ENCODE results near the gene NKIRAS1.
"Not testable (repeated sequence)": the region's sequence is repeated elsewhere in the genome, so short reads cannot be mapped to it uniquely, and the experiment has no call there.

The NKIRAS1 gene

GRCh38 chr3:23870663-23871043 is 46.1 kb downstream of the NKIRAS1 start:
- DNase-seq (ENCODE audit: low read depth, low spot score), result not testable (repeated sequence)

GRCh38 chr3:23869977-23870662 is 46.7 kb downstream of the NKIRAS1 start:
- DNase-seq (ENCODE audit: low read depth, low spot score), result no peak

GRCh38 chr3:23867838-23868237 is 49.0 kb downstream of the NKIRAS1 start:
- DNase-seq (ENCODE audit: low read depth, low spot score), result no peak

GRCh38 chr3:23867400-23867799 is 49.4 kb downstream of the NKIRAS1 start:
- no peak for DNase-seq (ENCODE audit: low read depth, low spot score)

- DNase-seq (ENCODE audit: low read depth, low spot score), result no peak
These were observed 51.0 kb downstream of the NKIRAS1 start for GRCh38 chr3:23865595-23866396.

GRCh38 chr3:23864931-23865330 is 51.9 kb downstream of the NKIRAS1 start:
- no peak for DNase-seq (ENCODE audit: low read depth, low spot score)

- DNase-seq (ENCODE audit: low read depth, low spot score), result no peak
These were observed 53.7 kb downstream of the NKIRAS1 start for GRCh38 chr3:23863060-23863459.

- DNase-seq (ENCODE audit: low read depth, low spot score), result no peak
These were observed 55.1 kb downstream of the NKIRAS1 start for GRCh38 chr3:23861689-23862088.

- no peak for DNase-seq (ENCODE audit: low read depth, low spot score)
These were observed 56.9 kb downstream of the NKIRAS1 start for GRCh38 chr3:23859839-23860382.

- DNase-seq (ENCODE audit: low read depth, low spot score), result no peak
These were observed 57.6 kb downstream of the NKIRAS1 start for GRCh38 chr3:23859012-23859743.

- DNase-seq (ENCODE audit: low read depth, low spot score), result no peak
These were observed 60.5 kb downstream of the NKIRAS1 start for GRCh38 chr3:23856286-23856685.

- DNase-seq (ENCODE audit: low read depth, low spot score), result not testable (repeated sequence)
These were observed 67.3 kb downstream of the NKIRAS1 start for GRCh38 chr3:23849462-23849861.

- no peak for DNase-seq (ENCODE audit: low read depth, low spot score)
These were observed 71.2 kb downstream of the NKIRAS1 start for GRCh38 chr3:23845326-23846216.

- DNase-seq (ENCODE audit: low read depth, low spot score), result no peak
These were observed 72.9 kb downstream of the NKIRAS1 start for GRCh38 chr3:23843869-23844268.

All from activated naive CD8-positive, alpha-beta T cell treated with anti-CD3 and anti-CD28 coated beads, Interleukin-2, amount 50 U/mL, for 16 hours (primary cell).